K562 (cell line): ENCODE data around the gene IFI6. TPM values are rescaled to one million over a fixed set of nuclear protein-coding genes. Genes with fewer than 3 reads are reported as not detected.

ENCODE experiments used
- ATAC-seq: fragments of 200-7000 bp; cut with Tn5 transposase; 3 replicates; pipeline ENCODE4 v1.9.1; 2020; ENCODE audit warnings: moderate library complexity
- BruUV-seq: library from RNA; stranded (reverse); fragments of 400-500 nt; replicated peaks from 2 replicates; lab custom pipeline; 2021; lab: Mats Ljungman, UMichigan
- CTCF ChIA-PET: fragments of 300-600 bp; formaldehyde crosslinking; extraction: SDS; loops from one replicate; lab custom pipeline; 2021; ENCODE audit warnings: low intra/inter-chr PET ratio; lab: Yijun Ruan, JAX
- POLR2A ChIA-PET: fragments of 300-600, 350-650 bp; sonication (Branson Sonifier 250); formaldehyde crosslinking; extraction: SDS; loops from one replicate; lab custom pipeline; 2021; ENCODE audit warnings: antibody characterized with exemption, inconsistent platforms; lab: Yijun Ruan, JAX
- DNase-seq, 4 experiments: peaks; one replicate each; pipeline versions ENCODE4 v3.0.0 to v3.0.0-alpha.2; 2011 to 2018; ENCODE audit warnings: low spot score in 3 of 4, mixed read lengths in 3 of 4; ENCODE audit errors: extremely low read depth in 1 of 4
- FAIRE-seq: peaks from 2 replicates; lab custom pipeline; 2011; peaks lifted over from hg19 to GRCh38; lab: Jason Lieb, UNC
- H2AFZ ChIP-seq: 2 replicates; pipeline ENCODE4 v1.6.0; 2011; ENCODE audit warnings: low read depth, low read length, control low read depth, inconsistent platforms
- H3K27ac ChIP-seq: fragments of 200-600 bp; 3 replicates; pipeline ENCODE4 v1.8.0; 2011; ENCODE audit warnings: low read depth, mild to moderate bottlenecking, control low read depth, inconsistent platforms, low read length, moderate library complexity, mixed read lengths; ENCODE audit errors: extremely low read depth
- H3K27me3 ChIP-seq, 2 experiments: fragments of 300-600 bp in 1 of 2; 2 replicates in 1 of 2; 3 replicates in 1 of 2; pipeline versions ENCODE4 v1.6.0 to v1.8.0; 2011; ENCODE audit warnings: inconsistent platforms in 2 of 2, low read length in 2 of 2, mild to moderate bottlenecking in 1 of 2, mixed read lengths in 1 of 2, moderate library complexity in 1 of 2; ENCODE audit not compliant: control insufficient read depth in 2 of 2, insufficient read depth in 2 of 2
- H3K36me3 ChIP-seq: fragments of 300-600 bp; 3 replicates; pipeline ENCODE4 v1.8.0; 2011; ENCODE audit warnings: mild to moderate bottlenecking, low read length, inconsistent platforms; ENCODE audit not compliant: control insufficient read depth, insufficient read depth
- H3K4me1 ChIP-seq, 2 experiments: fragments of 200-600 bp in 1 of 2; replicated peaks in 1 of 2; 2 replicates in 1 of 2; 3 replicates in 1 of 2; pipeline versions ENCODE4 v1.5.1 to v1.8.0; 2011; ENCODE audit warnings: inconsistent platforms in 2 of 2, low read length in 2 of 2, mild to moderate bottlenecking in 1 of 2, mixed read lengths in 1 of 2, moderate library complexity in 1 of 2; ENCODE audit not compliant: control insufficient read depth in 2 of 2, insufficient read depth in 2 of 2
- H3K4me2 ChIP-seq: 2 replicates; pipeline ENCODE4 v1.6.1; 2011; ENCODE audit warnings: low read length, control low read depth, inconsistent platforms, mixed read lengths; ENCODE audit not compliant: insufficient read depth
- H3K4me3 ChIP-seq: fragments of 200-600 bp; sonication (generic), shearing (Covaris generic); 2 replicates; pipeline ENCODE4 v1.5.1; 2016; ENCODE audit warnings: control low read depth, inconsistent platforms
- H3K79me2 ChIP-seq: fragments of 200-600 bp; 3 replicates; pipeline ENCODE4 v1.8.0; 2011; ENCODE audit warnings: low read length, inconsistent platforms; ENCODE audit not compliant: control insufficient read depth, insufficient read depth
- H3K9ac ChIP-seq, 2 experiments: 2 replicates each; pipeline versions ENCODE4 v1.6.0 to v1.6.1; 2011; ENCODE audit warnings: low read depth in 2 of 2, low read length in 2 of 2, control low read depth in 1 of 2, inconsistent platforms in 1 of 2, mild to moderate bottlenecking in 1 of 2, mixed read lengths in 1 of 2; ENCODE audit not compliant: insufficient read depth in 1 of 2
- H3K9me1 ChIP-seq: one replicate; pipeline ENCODE4 v1.6.0; 2011; ENCODE audit warnings: inconsistent platforms, mild to moderate bottlenecking, low read length, moderate library complexity; ENCODE audit not compliant: control insufficient read depth, insufficient read depth
- H3K9me3 ChIP-seq: replicated peaks from 2 replicates; pipeline ENCODE4 v1.5.1; 2011; ENCODE audit warnings: low read depth, low read length, inconsistent platforms; ENCODE audit not compliant: control insufficient read depth, insufficient read depth
- H4K20me1 ChIP-seq: replicated peaks from 2 replicates; pipeline ENCODE4 v1.6.1; 2011; ENCODE audit warnings: low read length, inconsistent platforms, mixed read lengths; ENCODE audit not compliant: control insufficient read depth, insufficient read depth
- CLOCK ChIP-seq: fragments of 250-450 bp; sonication (Bioruptor Pico); IDR thresholded peaks from 2 replicates; pipeline ENCODE4 v1.4.0; 2020; ENCODE audit warnings: mild to moderate bottlenecking, moderate library complexity, borderline replicate concordance
- FOSL1 ChIP-seq: fragments of 200-800 bp; sonication (Bioruptor generic); conservative IDR thresholded peaks from 2 replicates; pipeline ENCODE4 v1.6.1; 2016; ENCODE audit warnings: missing genetic modification characterization, missing compliant biosample characterization
- MAFF ChIP-seq: IDR thresholded peaks from 2 replicates; pipeline ENCODE4 v1.6.1; 2012; ENCODE audit warnings: low read length, improper control_type of control experiment
- ZKSCAN8 ChIP-seq: fragments of 200-800 bp; sonication (Bioruptor generic); IDR thresholded peaks from 2 replicates; pipeline ENCODE4 v1.6.1; 2016; ENCODE audit warnings: missing genetic modification characterization, missing compliant biosample characterization
- ZNF121 ChIP-seq: sonication (generic); formaldehyde crosslinking; conservative IDR thresholded peaks from 2 replicates; pipeline ENCODE4 v1.8.0; 2022; ENCODE audit warnings: missing genetic modification reagents
- ZNF217 ChIP-seq: sonication (generic); formaldehyde crosslinking; IDR thresholded peaks from 2 replicates; pipeline ENCODE4 v1.8.0; 2022; ENCODE audit warnings: mild to moderate bottlenecking, missing genetic modification reagents
- WGBS: fragments of 100-300 bp; shearing (Covaris generic); methylation state at CpG from one replicate; pipeline ENCODE4 v1.1.6; 2016; ENCODE audit warnings: low coverage, mixed read lengths; ENCODE audit not compliant: insufficient coverage; ENCODE audit errors: missing lambda C conversion rate; 5-methylcytosine and 5-hydroxymethylcytosine counted together
- in situ Hi-C: fragments of 300-500 bp; cut with MboI; formaldehyde crosslinking; loops from 4 replicates; pipeline ENCODE4 v1.15.0; 2018; ENCODE audit warnings: inconsistent platforms, mixed read lengths
- intact Hi-C: fragments of 100-400 bp; cut with micrococcal nuclease; formaldehyde crosslinking; loops from 2 replicates; pipeline ENCODE4 v1.14.2; 2022
- polyA plus RNA-seq, 8 experiments: library from polyadenylated mRNA; depleted of rRNA in 4 of 8; stranded (reverse) in 5 of 8; unstranded in 3 of 8; fragments of >200 nt; fragmentation: Nextera tagmentation in 2 of 8; fragmentation: Illumina TruSeq in 1 of 8; extraction: Ambion mirVana in 2 of 8; extraction: Trizol in 1 of 8; gene quantifications; 2 replicates each; pipeline versions ENCODE4 v1.2.1 to v1.2.3, GENCODE V29; 2011 to 2014; ENCODE audit warnings: inconsistent platforms in 1 of 8, missing spikeins in 1 of 8
- total RNA-seq, 7 experiments: library from RNA; depleted of rRNA in 6 of 7; stranded (reverse); fragments of >200 nt in 6 of 7; fragmentation: Illumina TruSeq in 2 of 7; extraction: Trizol in 2 of 7; gene quantifications; 2 replicates each; pipeline versions ENCODE4 v1.2.1 to v1.2.3, GENCODE V29; 2011 to 2021; ENCODE audit warnings: low replicate concordance in 1 of 7

IFI6 gene
- total and polyA plus RNA-seq, 9 of the 15 experiments (the other 6 are each of a cell fraction or from before 2014, with no cell fraction given) = 0.17 to 4.5 (median 2.2) TPM

GRCh38 chr1:27676410-27676809 is 4.4 kb upstream of the IFI6 start:
- CTCF ChIA-PET = no interaction called here
- 84% methylated on average over 1 of the region's 1 CpG for WGBS
- BruUV-seq = no TSS peak
- TF ChIP-seq ZNF217 (CRISPR knock-in tag) (no peak), ZNF121 (CRISPR knock-in tag) (peak; percentile 64)
- no peaks in the 10 kb centered on the region for H3K9me1 ChIP-seq
- FAIRE-seq (no peak), ATAC-seq (no peak), DNase-seq (no peak)
- H3K36me3 ChIP-seq = no peaks in the 10 kb centered on the region
- H3K4me3 ChIP-seq = no peak overlapping the region
- H3K27me3 ChIP-seq = no peaks in the 10 kb centered on the region
- POLR2A ChIA-PET = no interaction called here
- no peak overlapping the region for H2AFZ ChIP-seq
- in situ Hi-C loops (no loop called here), intact Hi-C loops (no loop called here)
- H3K9me3 ChIP-seq = peaks cover 3% of the 10 kb centered on the region; the same call in 1 of the 2 replicates
- no peaks in the 10 kb centered on the region for H3K79me2 ChIP-seq
- no peaks in the 10 kb centered on the region for H4K20me1 ChIP-seq
- no peak overlapping the region for H3K4me2 ChIP-seq
- H3K27ac ChIP-seq = no peak overlapping the region
- no peak overlapping the region for H3K9ac ChIP-seq
- peaks cover 4 to 10% of the 10 kb centered on the region in 2 experiments for H3K4me1 ChIP-seq

- H3K4me1 ChIP-seq = peaks cover 15 to 19% of the 10 kb centered on the region in 2 experiments
- no peaks in the 10 kb centered on the region for H3K9me3 ChIP-seq
- FAIRE-seq (no peak), DNase-seq (no peak), ATAC-seq (no peak)
- H3K27ac ChIP-seq = peak overlapping the region; percentile 42; the same call in 2 of the 3 replicates
- no peaks in the 10 kb centered on the region for H3K79me2 ChIP-seq
- H3K36me3 ChIP-seq = no peaks in the 10 kb centered on the region
- in situ Hi-C loops (no loop called here), intact Hi-C loops (loop anchor here (1.0 to 5.0 kb wide), 2 partner anchors 53 to 305 kb away; partner anchors contain the start of gene FAM76A)
- POLR2A ChIA-PET = interaction anchor here (0.6 to 1.9 kb wide), 6 partner anchors 10 to 1558 kb away, joined by 3 to 6 read pairs (median 4); partner anchors contain the start of genes AHDC1 and MECR
- H3K9ac ChIP-seq = peak overlapping the region in 1 of 2 experiments; percentile 51; a peak in 2 of 4 replicates
- peak overlapping the region; percentile 85 for H3K4me2 ChIP-seq
- H3K4me3 ChIP-seq = peak overlapping the region; percentile 38
- CTCF ChIA-PET = no interaction called here
- TF ChIP-seq CLOCK (CRISPR knock-in tag) = no peak
- TF ChIP-seq MAFF = no peak
- peak; percentile 27; the same call in 1 of the 2 replicates for TF ChIP-seq ZKSCAN8 (CRISPR knock-in tag)
- TF ChIP-seq FOSL1 (tag) = peak; percentile 10; the same call in 1 of the 2 replicates
- H3K9me1 ChIP-seq = no peaks in the 10 kb centered on the region
- H2AFZ ChIP-seq = peak overlapping the region; percentile 81
- BruUV-seq = no TSS peak
- H3K27me3 ChIP-seq = no peaks in the 10 kb centered on the region
- no peaks in the 10 kb centered on the region for H4K20me1 ChIP-seq
Observed at GRCh38 chr1:27672750-27673112, 739 bp upstream of the IFI6 start.
